ENCODE measurements around the gene TMEM86B. TPM values are rescaled to one million over a fixed set of nuclear protein-coding genes. Genes with fewer than 3 reads are reported as not detected.
"Not testable (repeated sequence)": the region's sequence is repeated elsewhere in the genome, so short reads cannot be mapped to it uniquely, and the experiment has no call there.

Gene TMEM86B
- total RNA-seq, 1 experiment from 2014 or later, result 10.6 TPM

GRCh38 chr19:55242517-55242916, 14.0 kb upstream of the TMEM86B start:
- DNase-seq (ENCODE audit: low spot score), result no peak

GRCh38 chr19:55241935-55242464, 13.4 kb upstream of the TMEM86B start:
- no peak for DNase-seq (ENCODE audit: low spot score)

GRCh38 chr19:55241143-55241934, 12.8 kb upstream of the TMEM86B start:
- no peak for DNase-seq (ENCODE audit: low spot score)

GRCh38 chr19:55240713-55241020, 12.1 kb upstream of the TMEM86B start:
- no peak for DNase-seq (ENCODE audit: low spot score)

- no peak for DNase-seq (ENCODE audit: low spot score)
Observed at GRCh38 chr19:55239004-55239403, 10.4 kb upstream of the TMEM86B start.

GRCh38 chr19:55238030-55238429, 9.5 kb upstream of the TMEM86B start:
- DNase-seq (ENCODE audit: low spot score), result no peak

GRCh38 chr19:55232986-55233385, 4.4 kb upstream of the TMEM86B start:
- DNase-seq (ENCODE audit: low spot score), result no peak

- no peak for DNase-seq (ENCODE audit: low spot score)
Observed at GRCh38 chr19:55232286-55232602, 3.7 kb upstream of the TMEM86B start.

- no peak for DNase-seq (ENCODE audit: low spot score)
Observed at GRCh38 chr19:55231391-55232285, 3.1 kb upstream of the TMEM86B start.

GRCh38 chr19:55230780-55231179, 2.2 kb upstream of the TMEM86B start:
- DNase-seq (ENCODE audit: low spot score), result no peak

GRCh38 chr19:55230329-55230728, 1.8 kb upstream of the TMEM86B start:
- no peak for DNase-seq (ENCODE audit: low spot score)

GRCh38 chr19:55229789-55230182, 1.2 kb upstream of the TMEM86B start:
- no peak for DNase-seq (ENCODE audit: low spot score)

GRCh38 chr19:55229145-55229788, 704 bp upstream of the TMEM86B start:
- no peak for DNase-seq (ENCODE audit: low spot score)

- DNase-seq (ENCODE audit: low spot score), result no peak
Observed at GRCh38 chr19:55228015-55228391, 560 bp downstream of the TMEM86B start.

- DNase-seq (ENCODE audit: low spot score), result no peak
Observed at GRCh38 chr19:55227241-55228014, 1.1 kb downstream of the TMEM86B start.

GRCh38 chr19:55226788-55227187, 1.8 kb downstream of the TMEM86B start:
- DNase-seq (ENCODE audit: low spot score), result no peak

GRCh38 chr19:55226273-55226672, 2.3 kb downstream of the TMEM86B start:
- no peak for DNase-seq (ENCODE audit: low spot score)

GRCh38 chr19:55225415-55225958, 3.1 kb downstream of the TMEM86B start:
- peak; percentile 27 for DNase-seq (ENCODE audit: low spot score)

GRCh38 chr19:55224679-55225414, 3.7 kb downstream of the TMEM86B start:
- DNase-seq (ENCODE audit: low spot score), result not testable (repeated sequence)

- no peak for DNase-seq (ENCODE audit: low spot score)
Observed at GRCh38 chr19:55224038-55224665, 4.4 kb downstream of the TMEM86B start.
